NCI-H1436 (cell line): ENCODE data around the gene PPP4R1.

ENCODE experiments used
- DNase-seq: peaks from one replicate; lab custom pipeline; 2025; lab: John Stamatoyannopoulos, UW

PPP4R1 gene

DNA sequence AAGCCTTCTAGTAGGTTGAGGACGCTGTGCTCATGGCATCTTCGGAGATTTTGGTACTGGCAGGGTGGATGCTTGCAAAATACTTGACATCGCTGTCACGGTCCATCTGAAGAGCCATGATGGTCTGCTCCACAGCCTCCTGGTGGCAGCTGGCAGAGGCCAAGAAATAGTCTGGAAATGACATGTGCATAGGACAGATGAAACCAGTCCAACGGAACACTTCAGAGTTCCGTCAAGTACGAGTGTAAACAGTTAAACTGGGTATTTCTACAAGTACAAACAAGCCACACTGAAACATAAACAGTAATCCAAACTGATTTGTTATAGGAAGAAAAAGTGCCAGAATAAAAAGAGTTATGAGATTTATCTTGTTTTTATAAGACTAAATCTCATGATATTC lies 66.6 kb downstream of the PPP4R1 start:
- DNase-seq: no peak

DNA sequence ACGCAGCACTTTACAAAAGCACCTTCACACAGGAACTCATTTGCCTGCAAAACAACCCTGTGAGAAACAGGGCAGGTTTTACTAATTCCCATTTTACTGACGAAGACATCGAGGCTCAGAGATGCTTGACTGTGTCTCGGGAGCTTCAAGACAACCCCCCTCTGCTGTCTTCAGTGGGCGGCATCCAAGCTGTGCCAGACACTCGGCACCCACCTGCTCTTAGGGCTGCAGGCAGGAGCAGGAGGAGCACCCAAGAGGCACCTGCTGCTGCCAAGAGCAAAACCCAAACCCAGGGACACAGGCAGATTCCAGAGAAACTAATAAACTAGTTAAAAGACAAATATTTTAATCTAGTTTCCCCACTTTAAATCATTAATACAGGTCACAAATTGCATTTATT lies 67.9 kb downstream of the PPP4R1 start:
- no peak for DNase-seq

DNA sequence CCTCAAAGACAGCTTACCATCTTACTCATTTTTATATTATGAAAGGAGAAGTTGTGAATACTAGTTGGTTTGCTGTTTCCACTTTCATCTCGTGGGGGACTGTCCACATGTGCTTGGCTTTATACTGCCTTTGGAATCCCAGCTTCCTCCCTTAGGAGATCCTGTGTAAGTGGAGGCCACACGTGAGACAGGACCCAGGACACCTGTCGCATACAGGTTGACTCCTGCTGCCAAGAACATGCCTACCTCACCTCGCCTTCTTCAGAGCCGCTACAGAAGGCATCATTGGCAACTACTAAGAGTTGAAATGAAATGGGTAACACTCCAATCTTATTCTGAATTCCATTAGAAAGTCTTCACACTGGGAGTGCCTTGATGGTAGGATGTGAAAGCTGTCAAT lies 69.3 kb downstream of the PPP4R1 start:
- no peak for DNase-seq

DNA sequence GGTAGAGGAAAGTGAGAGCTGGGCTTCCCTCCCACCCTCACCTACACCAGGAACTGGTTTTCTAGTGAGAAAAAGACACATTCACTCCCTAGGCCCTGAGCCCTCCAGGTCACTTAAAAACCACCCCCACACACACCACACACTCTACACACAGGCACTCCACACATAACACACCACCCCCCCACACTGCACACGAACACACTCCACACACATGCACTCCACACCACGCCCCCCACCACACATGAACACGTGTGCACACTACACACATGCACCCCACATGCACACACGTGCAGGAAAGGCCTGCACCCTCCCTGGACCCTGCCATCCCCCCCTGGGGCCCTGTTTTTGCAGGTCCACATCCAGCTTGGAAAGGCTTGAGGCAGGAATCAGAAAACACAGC lies 71.4 kb downstream of the PPP4R1 start:
- no peak for DNase-seq

DNA sequence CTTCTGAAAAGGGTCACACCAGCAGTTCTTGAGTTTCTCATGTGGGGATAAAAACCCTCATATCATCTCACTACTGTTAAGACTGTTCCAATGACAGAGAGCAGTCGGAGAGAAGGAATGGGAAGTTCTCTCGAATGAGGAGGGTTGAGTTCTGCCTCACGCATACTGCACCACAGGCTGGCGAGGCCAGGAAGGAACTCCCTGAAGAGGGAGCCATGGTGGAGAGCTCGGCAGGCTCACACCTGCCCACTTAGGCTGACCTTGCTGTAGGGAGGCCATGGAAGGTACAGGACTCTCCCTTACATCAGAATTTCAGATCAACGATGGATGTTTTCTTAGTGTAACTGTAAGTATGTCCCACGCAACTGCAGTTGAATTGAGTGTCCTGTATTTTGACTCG lies 74.4 kb downstream of the PPP4R1 start:
- DNase-seq: no peak

DNA sequence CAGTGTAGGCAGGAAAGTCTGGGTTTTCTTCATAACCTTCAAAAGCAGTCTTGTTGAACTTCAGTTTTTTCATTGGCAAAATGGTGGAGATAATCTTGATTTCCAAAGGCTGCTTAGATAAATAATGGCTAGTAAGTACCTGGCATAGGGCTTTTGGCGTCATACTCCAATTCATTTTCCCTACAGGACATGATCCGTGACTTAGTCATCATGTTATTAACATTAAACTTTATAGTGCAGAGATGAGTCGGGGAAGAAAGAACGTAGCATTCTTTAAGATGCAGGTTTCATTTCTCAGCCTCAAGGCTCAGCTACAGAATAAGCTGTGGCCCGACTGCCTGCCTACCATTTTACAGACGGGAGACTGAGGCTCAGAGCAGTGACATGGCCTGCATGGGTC lies 75.1 kb downstream of the PPP4R1 start:
- no peak for DNase-seq

DNA sequence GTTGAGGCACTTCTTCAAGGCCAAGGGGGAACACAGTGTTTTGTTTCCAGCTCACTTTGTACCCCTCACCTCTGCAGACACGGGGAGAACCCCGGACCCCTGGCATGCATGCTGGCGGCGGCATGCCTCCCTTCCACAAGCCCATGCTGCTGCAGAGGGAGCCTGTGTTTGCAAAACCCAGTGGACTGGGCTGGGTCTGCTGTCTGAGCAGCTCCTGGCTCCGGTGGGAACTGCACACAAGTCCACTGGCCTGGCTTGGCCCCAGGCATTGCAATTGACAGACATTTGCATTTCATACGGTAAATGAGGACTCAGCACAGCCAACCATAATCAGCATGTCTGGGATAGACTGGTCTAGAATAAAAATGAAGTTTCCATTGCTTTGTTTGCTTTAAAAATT lies 76.7 kb downstream of the PPP4R1 start:
- no peak for DNase-seq

DNA sequence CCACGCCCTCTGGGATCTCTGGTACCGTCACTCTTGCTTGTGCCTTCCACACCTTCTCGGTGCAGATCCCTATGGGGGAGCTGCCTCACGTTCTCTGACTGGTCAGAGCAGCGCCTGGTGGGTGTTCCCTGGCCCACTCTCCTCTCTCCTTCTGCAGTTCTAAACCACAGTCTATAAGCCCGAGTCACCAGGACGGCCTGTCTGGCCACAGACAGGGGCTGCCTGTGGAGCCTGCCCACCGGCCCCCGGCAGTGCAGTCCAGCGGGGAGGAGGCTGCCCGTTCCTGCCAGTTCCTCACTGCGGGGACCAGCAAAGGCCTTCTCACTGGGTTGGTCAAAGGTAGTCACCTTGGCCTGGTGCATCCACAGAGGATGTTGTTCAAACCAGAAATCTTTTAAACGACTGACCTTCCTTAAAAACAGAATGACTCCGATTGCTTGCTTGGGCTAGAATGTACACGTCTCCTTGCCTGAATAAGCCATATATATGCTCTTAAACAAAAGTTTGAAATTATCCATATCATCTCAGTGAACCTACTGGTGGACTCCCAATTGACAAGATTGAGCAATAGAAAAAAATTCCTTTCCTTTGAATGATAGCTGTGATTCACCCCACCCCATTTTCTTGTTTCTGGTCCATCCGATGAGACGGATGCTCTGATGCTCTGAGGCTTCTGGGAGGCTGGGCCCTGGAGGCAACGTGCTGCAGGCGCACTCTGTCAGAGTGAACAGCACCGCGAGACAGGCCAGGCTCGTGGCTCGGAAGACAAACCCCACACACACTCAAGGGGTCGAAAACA lies 77.8 kb downstream of the PPP4R1 start:
- no peak for DNase-seq

DNA sequence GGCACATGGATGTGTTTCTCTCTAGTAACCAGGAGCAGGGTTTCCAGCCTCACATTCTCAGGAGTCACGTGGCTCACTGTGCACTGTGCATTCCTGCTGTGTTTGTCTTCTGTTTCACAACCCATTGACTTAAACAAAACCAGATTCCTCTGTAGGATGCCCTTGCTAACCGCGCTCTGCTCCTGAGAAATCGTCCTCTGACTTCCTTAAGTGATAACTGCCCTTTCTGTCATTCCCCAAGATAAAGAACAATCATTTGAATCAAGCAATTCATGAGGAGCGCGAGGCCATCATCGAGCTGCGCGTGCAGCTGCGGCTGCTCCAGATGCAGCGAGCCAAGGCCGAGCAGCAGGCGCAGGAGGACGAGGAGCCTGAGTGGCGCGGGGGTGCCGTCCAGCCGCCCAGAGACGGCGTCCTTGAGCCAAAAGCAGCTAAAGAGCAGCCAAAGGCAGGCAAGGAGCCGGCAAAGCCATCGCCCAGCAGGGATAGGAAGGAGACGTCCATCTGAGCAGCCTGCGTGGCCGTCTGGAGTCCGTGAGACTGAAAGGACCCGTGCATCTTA lies 78.8 kb downstream of the PPP4R1 start:
- no peak for DNase-seq

DNA sequence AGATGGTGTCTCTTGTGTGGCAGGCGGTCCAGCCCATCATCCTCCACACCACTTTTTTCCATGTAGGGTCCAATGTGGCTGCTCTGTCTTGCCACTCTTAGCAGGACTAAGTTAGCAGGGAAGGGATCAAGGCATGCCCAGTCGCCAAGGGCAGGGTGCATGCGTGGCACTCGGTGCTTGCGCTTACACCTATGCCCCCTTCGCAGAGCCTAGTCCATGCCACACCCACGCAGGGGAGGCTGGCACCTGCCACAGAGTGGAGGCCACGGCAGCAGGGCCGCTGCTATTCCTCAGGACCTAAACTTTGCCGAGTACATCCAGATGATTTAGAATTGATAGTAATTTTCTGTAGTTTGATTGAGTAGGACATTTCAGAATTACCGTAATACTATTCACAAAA lies 79.5 kb downstream of the PPP4R1 start:
- DNase-seq: no peak

DNA sequence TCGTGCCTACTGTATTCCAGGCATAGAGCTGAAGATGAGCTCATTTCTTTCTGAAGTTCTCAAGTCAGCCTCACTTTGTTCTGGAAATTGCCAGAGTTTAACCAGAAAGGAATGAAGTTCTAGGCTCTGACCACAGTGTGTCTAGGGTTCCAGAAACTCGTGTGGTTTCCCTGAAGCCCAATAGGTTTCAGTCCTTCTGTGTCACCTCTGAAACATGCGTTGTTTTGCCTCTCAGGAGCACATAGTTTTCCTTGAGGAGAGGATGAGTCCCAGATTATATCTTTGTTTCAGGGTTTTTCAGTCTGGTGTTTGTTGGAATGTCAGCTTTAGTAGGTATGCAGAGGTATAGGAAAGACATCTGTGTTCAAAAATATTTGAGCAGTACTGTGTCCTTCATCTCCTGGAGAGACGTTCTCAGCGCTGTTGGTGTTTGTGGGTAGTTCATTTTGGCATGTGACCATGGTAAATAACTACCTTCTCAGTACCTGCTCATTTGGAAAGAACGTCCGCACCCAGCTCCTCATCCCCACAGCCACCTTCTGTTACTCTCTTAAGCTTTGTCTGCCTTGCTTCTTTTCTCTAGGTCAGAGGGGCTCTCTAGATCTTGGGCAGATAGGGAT lies 82.5 kb downstream of the PPP4R1 start:
- DNase-seq: no peak

DNA sequence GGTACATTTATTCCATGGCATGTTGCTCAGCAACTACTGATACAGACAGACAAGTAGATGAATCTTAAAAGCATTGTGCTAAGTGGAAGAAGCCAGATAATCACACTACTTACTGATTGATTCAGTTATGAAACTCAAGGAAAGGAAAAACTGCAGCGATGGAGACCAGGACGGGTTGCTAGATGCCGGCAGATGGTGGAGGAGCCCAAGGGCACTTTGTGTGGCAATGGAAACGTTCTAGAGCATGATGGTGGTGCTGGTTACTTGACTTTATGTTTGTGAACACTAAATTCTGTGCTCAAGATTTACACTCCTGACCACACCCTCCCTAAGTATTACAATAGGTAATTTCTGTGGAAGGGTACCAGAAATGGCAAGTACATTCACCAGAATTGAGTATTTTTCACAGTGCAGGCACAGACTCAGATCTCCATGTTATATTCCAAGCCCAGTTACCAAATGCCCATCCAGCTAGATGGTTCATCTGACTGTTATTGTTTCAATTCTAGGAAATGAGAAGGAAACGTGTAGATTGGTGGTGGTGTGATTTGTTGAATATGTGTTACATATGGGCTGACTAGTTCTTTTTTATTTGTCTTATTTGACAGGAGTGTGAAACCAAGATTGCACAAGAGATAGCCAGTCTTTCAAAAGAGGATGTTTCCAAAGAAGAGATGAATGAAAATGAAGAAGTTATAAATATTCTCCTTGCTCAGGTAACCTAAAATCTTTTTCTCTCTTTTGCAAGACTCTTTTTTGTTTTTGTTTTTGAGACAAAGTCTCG lies 83.9 kb downstream of the PPP4R1 start:
- no peak for DNase-seq

DNA sequence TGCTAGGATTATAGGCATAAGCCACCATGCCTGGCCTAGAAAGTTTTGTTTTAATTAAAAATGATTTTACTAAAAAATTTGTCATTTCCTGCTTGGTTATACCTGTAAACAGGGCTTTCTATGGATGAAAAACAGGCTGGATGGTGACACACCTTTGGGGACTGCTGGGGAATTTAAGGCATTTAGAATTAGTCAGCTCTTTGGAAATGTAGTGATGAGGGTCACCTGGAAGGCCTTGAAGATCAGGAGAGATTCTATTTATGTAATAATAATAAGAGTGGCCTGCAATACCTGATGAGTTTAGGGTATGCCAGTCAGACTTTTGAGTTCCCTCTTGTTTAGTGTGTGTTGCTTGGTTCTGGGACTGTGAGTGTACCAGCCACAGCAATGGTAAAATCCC lies 87.9 kb downstream of the PPP4R1 start:
- DNase-seq: no peak

DNA sequence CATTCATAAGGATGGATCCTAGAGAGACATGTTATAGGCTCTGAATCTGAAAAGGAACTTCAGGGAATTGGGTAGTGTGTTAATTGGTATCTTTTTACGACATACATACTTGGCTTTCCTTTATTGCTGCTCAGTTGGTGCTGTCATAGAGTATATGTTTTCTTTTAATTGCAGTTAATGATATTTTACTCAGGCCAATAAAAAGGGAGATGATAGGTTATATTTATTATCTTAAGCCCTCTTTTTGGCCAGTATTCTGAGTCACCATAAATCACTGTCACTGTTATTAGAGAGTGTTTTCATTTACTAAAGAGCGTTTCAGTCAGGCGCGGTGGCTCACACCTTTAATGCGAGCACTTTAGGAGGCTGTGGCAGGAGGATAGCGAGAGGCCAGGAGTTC lies 91.4 kb downstream of the PPP4R1 start:
- DNase-seq: no peak

DNA sequence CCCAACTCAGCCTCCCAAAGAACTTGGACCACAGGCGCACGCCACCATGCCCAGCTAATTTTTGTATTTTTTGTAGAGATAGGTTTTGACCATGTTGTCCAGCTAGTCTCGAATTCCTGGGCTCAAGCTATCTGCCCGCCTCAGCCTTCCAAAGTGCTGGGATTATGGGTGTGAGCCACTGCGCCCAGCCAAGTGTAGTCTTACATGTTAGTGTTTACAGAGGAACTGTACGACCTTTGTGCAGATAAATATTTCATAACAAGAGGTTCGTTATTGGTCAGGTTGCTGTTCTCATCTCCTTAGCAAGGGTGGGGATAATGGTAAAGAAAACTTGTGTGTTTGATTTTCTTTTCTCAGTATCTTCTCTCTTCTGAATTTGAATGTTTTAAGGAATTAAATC lies 92.6 kb downstream of the PPP4R1 start:
- no peak for DNase-seq

DNA sequence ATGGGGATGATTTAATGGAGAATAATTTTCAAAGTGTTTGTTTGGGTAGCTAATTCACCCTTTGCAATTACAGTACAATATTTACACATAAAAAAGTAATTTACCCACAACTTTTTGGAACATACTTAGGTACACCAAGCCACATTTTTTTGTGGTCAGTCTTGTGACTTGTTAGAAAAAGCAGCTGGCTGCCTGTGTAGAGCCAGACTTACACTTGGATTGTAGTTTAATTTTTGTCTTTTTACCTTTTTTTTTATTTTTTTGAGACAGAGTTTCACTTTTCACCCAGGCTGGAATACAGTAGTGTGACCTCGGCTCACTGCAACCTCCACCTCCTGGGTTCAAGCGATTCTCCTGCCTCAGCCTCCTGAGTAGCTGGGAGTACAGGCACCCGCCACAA lies 93.7 kb downstream of the PPP4R1 start:
- DNase-seq: no peak

DNA sequence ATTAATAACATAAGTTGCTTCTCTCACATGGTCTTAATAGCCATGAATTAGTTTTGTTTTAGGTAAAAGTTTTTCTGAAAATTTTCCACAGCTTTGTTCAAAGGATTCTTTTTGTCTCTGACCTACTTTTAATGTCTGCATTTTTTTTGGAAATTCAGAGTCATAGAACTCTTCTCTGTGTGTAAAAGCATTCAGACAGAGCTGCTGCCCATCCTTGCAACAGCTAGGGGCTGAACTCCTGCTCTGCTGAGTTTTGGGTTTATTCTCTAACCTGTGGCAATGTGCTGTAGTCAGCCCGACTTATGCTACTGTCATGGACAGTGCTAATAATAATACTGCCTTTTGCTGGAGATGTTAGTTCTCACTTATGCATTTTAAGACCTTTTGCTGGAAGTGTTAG lies 95.0 kb downstream of the PPP4R1 start:
- DNase-seq: no peak

DNA sequence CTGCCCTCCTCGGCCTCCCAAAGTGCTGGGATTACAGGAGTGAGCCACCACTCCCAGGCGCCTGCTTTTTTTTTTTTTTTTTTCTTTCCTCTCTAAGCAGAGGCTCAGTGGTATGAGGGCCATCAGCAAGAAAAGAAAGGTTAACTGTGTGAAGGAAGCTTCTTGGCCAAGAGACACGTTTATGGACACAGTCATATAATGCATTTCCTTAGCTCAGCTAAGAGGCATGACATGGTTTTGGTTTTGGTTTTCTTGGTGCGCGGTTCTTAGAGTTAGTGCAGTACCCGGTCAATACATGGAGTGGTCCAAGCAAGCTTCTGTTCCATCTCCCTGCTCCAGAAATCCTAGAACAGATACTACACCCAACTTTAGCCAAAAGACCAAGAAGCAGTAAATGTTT lies 96.5 kb downstream of the PPP4R1 start:
- DNase-seq: no peak

DNA sequence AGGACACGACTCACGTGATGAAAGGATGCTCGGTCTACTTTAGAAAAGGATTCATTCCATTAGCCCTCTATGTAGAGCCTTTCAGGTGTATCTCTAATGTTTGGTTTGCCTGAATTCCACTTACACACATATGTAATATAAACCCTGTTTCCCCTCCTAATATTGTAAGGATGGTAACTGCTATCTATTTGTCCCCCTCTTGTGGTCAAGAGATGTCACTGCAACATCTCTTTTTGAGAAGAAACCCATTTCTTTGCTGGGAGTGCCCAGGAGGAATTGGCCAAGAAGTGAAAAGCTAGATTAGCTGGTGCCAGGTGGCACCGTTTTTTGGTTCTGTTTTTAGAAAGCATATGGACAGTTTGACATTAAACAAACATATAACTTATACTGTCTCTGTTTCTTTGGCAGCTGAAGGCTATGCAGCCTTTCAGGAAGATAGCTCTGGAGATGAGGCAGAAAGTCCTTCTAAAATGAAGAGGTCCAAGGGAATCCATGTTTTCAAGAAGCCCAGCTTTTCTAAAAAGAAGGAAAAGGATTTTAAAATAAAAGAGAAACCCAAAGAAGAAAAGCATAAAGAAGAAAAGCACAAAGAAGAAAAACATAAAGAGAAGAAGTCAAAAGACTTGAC lies 97.8 kb downstream of the PPP4R1 start:
- peak; percentile 60 for DNase-seq

DNA sequence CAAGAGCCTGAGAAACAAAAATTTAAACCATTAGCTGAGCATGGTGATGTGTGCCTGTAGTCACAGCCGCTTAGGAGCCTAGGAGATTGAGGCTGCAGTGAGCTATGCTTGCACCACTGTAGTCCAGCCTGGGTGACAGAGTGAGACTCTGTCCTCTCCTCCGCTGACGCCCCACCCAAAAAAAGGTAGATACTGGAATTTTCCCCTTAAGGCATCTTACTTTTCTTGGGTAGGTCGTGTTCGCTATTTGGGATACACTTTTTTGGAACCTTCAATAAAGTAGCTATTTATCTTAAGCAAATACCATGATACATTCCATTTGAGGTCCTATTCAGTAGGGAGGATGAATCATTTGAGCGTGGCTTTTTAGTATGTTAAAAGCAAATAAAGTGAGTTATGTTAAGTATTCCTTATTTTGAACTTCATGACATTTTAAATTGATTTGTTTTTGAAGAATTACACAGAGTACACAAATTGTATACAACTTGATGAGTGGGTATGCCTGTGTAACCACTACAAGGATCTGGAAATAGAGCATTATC lies 100.3 kb downstream of the PPP4R1 start:
- DNase-seq: no peak

DNA sequence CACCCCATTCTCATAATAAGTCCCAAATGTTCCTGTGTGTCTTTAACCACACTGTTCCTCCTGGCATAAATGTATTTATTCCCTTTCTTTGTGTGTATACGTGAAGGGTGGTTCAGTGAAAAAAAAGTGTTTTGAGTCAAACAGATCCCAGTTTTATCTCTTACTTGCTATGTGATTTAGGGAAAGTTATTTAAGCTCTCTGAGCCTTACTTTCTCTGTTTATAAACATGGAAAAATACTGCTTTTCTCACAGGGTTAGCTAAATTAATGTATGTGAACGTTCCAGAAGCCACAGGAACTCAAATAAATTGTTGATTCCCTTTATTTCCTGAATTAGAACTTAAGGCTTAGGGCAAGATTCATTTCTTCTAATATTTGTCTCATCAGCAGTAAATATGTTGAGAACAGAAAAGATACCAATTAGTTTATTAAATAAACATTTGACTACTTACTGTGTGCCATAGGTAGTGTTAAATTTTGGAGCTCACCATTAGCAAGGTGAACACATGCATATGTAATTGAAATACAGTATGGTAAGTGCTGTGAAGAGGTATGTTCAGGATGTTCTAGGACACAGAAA lies 105.8 kb downstream of the PPP4R1 start:
- DNase-seq: no peak
